Measurements from ENCODE around the gene KAT5. TPM values are rescaled to one million over a fixed set of nuclear protein-coding genes. Genes with fewer than 3 reads are reported as not detected.

KAT5 gene
- total and polyA plus RNA-seq, 2 donors (not counting 3 experiments of a cell fraction or from before 2014, with no cell fraction given): 35.8 to 48.8 TPM

- TF ChIP-seq POLR2AphosphoS5 (IDR thresholded peaks at IDR 0.05; ENCODE audit: insufficient read depth, low read depth, low read length) (no peak), JUN (IDR thresholded peaks at IDR 0.05; ENCODE audit: borderline replicate concordance, insufficient read depth, insufficient read length, low read depth) (no peak), MAX (IDR thresholded peaks at IDR 0.05; ENCODE audit: insufficient read depth, insufficient read length) (no peak), CTCF (IDR thresholded peaks at IDR 0.05; ENCODE audit: extremely low read depth in 1 of 2, insufficient read depth in 1 of 2, low read depth in 1 of 2, low read length in 2 of 2) (no peak), POLR2A (IDR thresholded peaks at IDR 0.05; ENCODE audit: low read depth, low read length) (no peak), GATA2 (IDR thresholded peaks at IDR 0.05; ENCODE audit: insufficient read depth, insufficient read length, low read depth, low read length) (no peak), MYC (IDR thresholded peaks at IDR 0.05; ENCODE audit: low read depth, low read length) (no peak), EZH2 (IDR thresholded peaks at IDR 0.05; ENCODE audit: borderline replicate concordance, low read depth, low read length, severe bottlenecking) (no peak), FOS (IDR thresholded peaks at IDR 0.05; ENCODE audit: borderline replicate concordance, insufficient read depth, low read length) (no peak)
- intact Hi-C loops (cut with micrococcal nuclease): no loop called here
- H3K36me3 ChIP-seq (ENCODE audit: control insufficient read depth in 2 of 2, extremely low read depth in 1 of 2, insufficient read depth in 2 of 2, low read length in 2 of 2): no peaks in the 10 kb centered on the region
- H2AFZ ChIP-seq (ENCODE audit: low read depth, low read length): no peak overlapping the region
- no peaks in the 10 kb centered on the region for H3K79me2 ChIP-seq (ENCODE audit: control insufficient read depth, insufficient read depth, low read length)
- ChIA-PET CTCF (interaction anchor here (1.1 to 2.4 kb wide), 7 partner anchors 16 to 102 kb away, joined by 3 to 12 read pairs (median 3); partner anchors contain the start of gene KAT5), POLR2A (no interaction called here)
- no peaks in the 10 kb centered on the region for H3K4me1 ChIP-seq (ENCODE audit: control insufficient read depth, extremely low read depth, insufficient read depth, low read length)
- H3K9ac ChIP-seq (replicated peaks; ENCODE audit: extremely low read depth, insufficient read depth, low read length): no peak overlapping the region
- H3K27ac ChIP-seq (ENCODE audit: insufficient read depth, low read depth, low read length): no peak overlapping the region
- no peaks in the 10 kb centered on the region for H3K9me3 ChIP-seq (replicated peaks; ENCODE audit: control insufficient read depth, insufficient read depth, low read length)
- FAIRE-seq (no peak), DNase-seq (ENCODE audit: low read depth, low spot score) (no peak)
- dilution Hi-C loops (cut with MboI; ENCODE audit: extremely low pct_ligation_motif_present, low sequenced_read_pairs): no loop called here
- H3K4me3 ChIP-seq (replicated peaks in 1 of 3; ENCODE audit: insufficient read depth in 1 of 3, low read depth in 1 of 3, low read length in 3 of 3): no peak overlapping the region
- H4K20me1 ChIP-seq (replicated peaks; ENCODE audit: control insufficient read depth, extremely low read depth, insufficient read depth, low read length): no peaks in the 10 kb centered on the region
- H3K4me2 ChIP-seq (ENCODE audit: insufficient read depth, low read length): no peak overlapping the region
- peaks cover 2 to 9% of the 10 kb centered on the region in 2 experiments for H3K27me3 ChIP-seq (ENCODE audit: control insufficient read depth in 2 of 2, insufficient read depth in 2 of 2, low read length in 2 of 2)
- no TSS peak for BruUV-seq (replicated peaks)
- H3K9me1 ChIP-seq (replicated peaks; ENCODE audit: control insufficient read depth, extremely low read depth, insufficient read depth, low read length): no peaks in the 10 kb centered on the region
Observed at GRCh38 chr11:65727865-65728264, 15.8 kb downstream of the KAT5 start.

Data from endothelial cell of umbilical vein (primary cell).